Ovary (tissue), 3 donors: Measurements from ENCODE around the gene DTNA.

Experiments
- EP300 ChIP-seq: sonication (generic); formaldehyde crosslinking; IDR thresholded peaks from one replicate; pipeline ENCODE4 v1.6.1; 2017; ENCODE audit warnings: antibody characterized with exemption
- POLR2A ChIP-seq: fragments of 450-650 bp; IDR thresholded peaks from one replicate; pipeline ENCODE4 v1.6.1; 2017; ENCODE audit warnings: antibody characterized with exemption, mild to moderate bottlenecking, moderate library complexity
- TF ChIP-seq, protein P1 (sequence below), 3 donors: fragments of 450-650 bp in 2 of 3; fragments of 200-600 bp in 1 of 3; IDR thresholded peaks; one replicate each; pipeline versions ENCODE4 v1.5.1 to v1.8.0; 2016 to 2022; ENCODE audit warnings: antibody characterized with exemption in 3 of 3, mild to moderate bottlenecking in 1 of 3
- donor health status: DM: no; HTN: no; CAD: no.

DNA sequence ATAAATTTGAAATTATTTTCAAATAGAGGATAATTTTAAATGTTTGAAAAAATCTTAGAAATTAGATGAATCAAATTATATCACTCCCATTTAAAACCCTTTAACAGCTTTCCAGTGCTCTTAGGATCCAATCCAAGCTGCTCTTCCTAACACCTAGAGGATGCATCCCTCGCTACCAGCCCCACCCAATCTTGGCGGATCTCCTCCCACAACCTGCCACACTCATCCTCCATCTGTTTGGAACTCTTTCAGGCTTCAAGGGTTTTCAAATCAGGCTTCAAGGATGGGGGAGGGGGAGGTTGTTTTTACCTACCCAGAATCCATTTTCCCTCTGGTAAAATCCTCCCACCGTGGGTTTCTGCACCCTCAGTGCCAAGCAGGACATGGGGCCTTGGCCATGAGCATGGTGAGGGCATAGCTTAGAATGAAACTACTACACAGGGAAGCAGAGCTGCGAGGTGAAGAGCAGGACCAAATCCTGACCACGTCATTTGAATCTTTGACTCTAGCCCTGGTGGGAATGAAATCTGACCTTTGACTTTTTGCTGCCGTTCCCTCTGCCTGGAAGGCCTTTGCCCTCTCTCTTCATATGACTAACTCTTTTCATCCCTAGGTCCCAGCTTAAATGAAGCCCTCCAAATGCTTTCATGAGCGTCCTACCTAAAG is 218.1 kb downstream of the DTNA start:
- TF ChIP-seq, protein P1, sequence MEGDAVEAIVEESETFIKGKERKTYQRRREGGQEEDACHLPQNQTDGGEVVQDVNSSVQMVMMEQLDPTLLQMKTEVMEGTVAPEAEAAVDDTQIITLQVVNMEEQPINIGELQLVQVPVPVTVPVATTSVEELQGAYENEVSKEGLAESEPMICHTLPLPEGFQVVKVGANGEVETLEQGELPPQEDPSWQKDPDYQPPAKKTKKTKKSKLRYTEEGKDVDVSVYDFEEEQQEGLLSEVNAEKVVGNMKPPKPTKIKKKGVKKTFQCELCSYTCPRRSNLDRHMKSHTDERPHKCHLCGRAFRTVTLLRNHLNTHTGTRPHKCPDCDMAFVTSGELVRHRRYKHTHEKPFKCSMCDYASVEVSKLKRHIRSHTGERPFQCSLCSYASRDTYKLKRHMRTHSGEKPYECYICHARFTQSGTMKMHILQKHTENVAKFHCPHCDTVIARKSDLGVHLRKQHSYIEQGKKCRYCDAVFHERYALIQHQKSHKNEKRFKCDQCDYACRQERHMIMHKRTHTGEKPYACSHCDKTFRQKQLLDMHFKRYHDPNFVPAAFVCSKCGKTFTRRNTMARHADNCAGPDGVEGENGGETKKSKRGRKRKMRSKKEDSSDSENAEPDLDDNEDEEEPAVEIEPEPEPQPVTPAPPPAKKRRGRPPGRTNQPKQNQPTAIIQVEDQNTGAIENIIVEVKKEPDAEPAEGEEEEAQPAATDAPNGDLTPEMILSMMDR (IDR thresholded peaks at IDR 0.05), result no peak
- TF ChIP-seq POLR2A, result no peak
- TF ChIP-seq EP300, result no peak
